Right atrium auricular region (tissue), 2 donors: Measurements from ENCODE around the gene AKT2. TPM values are rescaled to one million over a fixed set of nuclear protein-coding genes. Genes with fewer than 3 reads are reported as not detected.

Experiments used
- DNase-seq: peaks from one replicate; pipeline ENCODE4 v3.0.0-alpha.2; 2019; ENCODE audit warnings: low spot score
- H3K27ac ChIP-seq, 2 donors: fragments of 200-600 bp; sonication (generic); 1 replicate in 1 of 2; 2 replicates in 1 of 2; pipeline ENCODE4 v1.5.1; 2016 to 2019
- H3K27me3 ChIP-seq, 2 donors: fragments of 200-600 bp; sonication (generic); one replicate each; pipeline versions ENCODE4 v1.5.1 to v1.6.0; 2017 to 2019
- H3K36me3 ChIP-seq: fragments of 200-600 bp; sonication (generic); one replicate; pipeline ENCODE4 v1.5.1; 2016
- H3K4me1 ChIP-seq, 2 donors: fragments of 200-600 bp; sonication (generic); one replicate each; pipeline versions ENCODE4 v1.5.1 to v1.6.0; 2017 to 2019
- H3K4me3 ChIP-seq, 2 donors: fragments of 200-600 bp; sonication (generic); 1 replicate in 1 of 2; 2 replicates in 1 of 2; pipeline ENCODE4 v1.5.1; 2017 to 2019; ENCODE audit warnings: mild to moderate bottlenecking in 1 of 2, moderate library complexity in 1 of 2
- H3K9me3 ChIP-seq, 2 donors: fragments of 200-600 bp; sonication (generic); one replicate each; pipeline ENCODE4 v1.5.1; 2019
- CTCF ChIP-seq, 2 donors: fragments of 200-600 bp; sonication (generic); IDR thresholded peaks; one replicate each; pipeline ENCODE4 v1.5.1; 2019; ENCODE audit warnings: antibody characterized with exemption in 2 of 2
- total RNA-seq, 2 donors: library from RNA; depleted of rRNA; stranded (reverse); fragments of >200 nt; gene quantifications; one replicate each; pipeline ENCODE4 v1.1.0, GENCODE V29; 2016

The AKT2 gene
- total RNA-seq, 2 donors from 2014 or later, result 63.3 to 76.7 TPM

- no peak for TF ChIP-seq CTCF (IDR thresholded peaks at IDR 0.05)
- H3K36me3 ChIP-seq, result peaks cover 36% of the 10 kb centered on the region
- H3K9me3 ChIP-seq, result no peaks in the 10 kb centered on the region
- H3K4me3 ChIP-seq, result no peak overlapping the region
- DNase-seq, result no peak
- H3K27ac ChIP-seq, result no peak overlapping the region
- no peaks in the 10 kb centered on the region for H3K27me3 ChIP-seq
- H3K4me1 ChIP-seq, result no peaks in the 10 kb centered on the region
Measured at GRCh38 chr19:40208602-40209001, 76.5 kb downstream of the AKT2 start.

GRCh38 chr19:40205760-40206159, 79.4 kb downstream of the AKT2 start:
- no peaks in the 10 kb centered on the region for H3K4me1 ChIP-seq
- no peaks in the 10 kb centered on the region for H3K27me3 ChIP-seq
- DNase-seq, result no peak
- no peak overlapping the region for H3K4me3 ChIP-seq
- H3K9me3 ChIP-seq, result no peaks in the 10 kb centered on the region
- TF ChIP-seq CTCF (IDR thresholded peaks at IDR 0.05), result no peak
- H3K36me3 ChIP-seq, result peaks cover 26% of the 10 kb centered on the region
- no peak overlapping the region for H3K27ac ChIP-seq

GRCh38 chr19:40204381-40204780, 80.8 kb downstream of the AKT2 start:
- Histone ChIP-seq H3K4me3 (no peak overlapping the region), H3K36me3 (peaks cover 15% of the 10 kb centered on the region), H3K9me3 (no peaks in the 10 kb centered on the region), H3K27ac (no peak overlapping the region), H3K4me1 (no peaks in the 10 kb centered on the region), H3K27me3 (no peaks in the 10 kb centered on the region)
- no peak for DNase-seq
- no peak for TF ChIP-seq CTCF (IDR thresholded peaks at IDR 0.05)

- no peak for TF ChIP-seq CTCF (IDR thresholded peaks at IDR 0.05)
- Histone ChIP-seq H3K27me3 (no peaks in the 10 kb centered on the region), H3K4me3 (no peak overlapping the region), H3K27ac (no peak overlapping the region), H3K4me1 (no peaks in the 10 kb centered on the region), H3K36me3 (peaks cover 14% of the 10 kb centered on the region), H3K9me3 (no peaks in the 10 kb centered on the region)
- no peak for DNase-seq
Measured at GRCh38 chr19:40200341-40201099, 84.6 kb downstream of the AKT2 start.

- no peaks in the 10 kb centered on the region for H3K9me3 ChIP-seq
- no peak for DNase-seq
- no peaks in the 10 kb centered on the region for H3K27me3 ChIP-seq
- TF ChIP-seq CTCF (IDR thresholded peaks at IDR 0.05), result no peak
- H3K4me3 ChIP-seq, result no peak overlapping the region
- no peak overlapping the region for H3K27ac ChIP-seq
- H3K4me1 ChIP-seq, result no peaks in the 10 kb centered on the region
- peaks cover 5% of the 10 kb centered on the region for H3K36me3 ChIP-seq
Measured at GRCh38 chr19:40198272-40198990, 86.7 kb downstream of the AKT2 start.
